Lower leg skin (tissue), 4 donors: Measurements from ENCODE around the gene PRR7. TPM values are rescaled to one million over a fixed set of nuclear protein-coding genes. Genes with fewer than 3 reads are reported as not detected.

ENCODE experiments used
- DNase-seq, 2 donors: peaks; one replicate each; pipeline ENCODE4 v3.0.0-alpha.2; 2019; ENCODE audit warnings: low spot score in 2 of 2
- H3K4me3 ChIP-seq: fragments of 200-600 bp; sonication (generic); 2 replicates; pipeline ENCODE4 v1.5.1; 2017; ENCODE audit warnings: mild to moderate bottlenecking, low read depth; ENCODE audit not compliant: poor library complexity, severe bottlenecking
- CTCF ChIP-seq, 3 donors: fragments of 450-650 bp; IDR thresholded peaks; one replicate each; pipeline ENCODE4 v1.5.1; 2016; ENCODE audit warnings: antibody characterized with exemption in 3 of 3, mild to moderate bottlenecking in 3 of 3, moderate library complexity in 2 of 3
- POLR2A ChIP-seq, 2 donors: fragments of 450-650 bp; IDR thresholded peaks; one replicate each; pipeline ENCODE4 v1.6.1; 2016 to 2017; ENCODE audit warnings: antibody characterized with exemption in 2 of 2, mild to moderate bottlenecking in 1 of 2, moderate library complexity in 1 of 2
- WGBS, 2 donors: methylation state at CpG; one replicate each; pipeline ENCODE4 v1.1.5; 2018; 5-methylcytosine and 5-hydroxymethylcytosine counted together
- intact Hi-C: fragments of 100-400 bp; cut with DNase I; formaldehyde crosslinking; loops from one replicate; pipeline ENCODE4 v1.15.0; 2023; ENCODE audit warnings: low total_unique reads
- total RNA-seq, 4 donors: library from RNA; depleted of rRNA; stranded (reverse); fragments of >200 nt; gene quantifications; one replicate each; pipeline ENCODE4 v1.1.0, GENCODE V29; 2016

PRR7 gene
- total RNA-seq, 4 donors from 2014 or later: 5.4 to 10.2 (median 8.0) TPM

- H3K4me3 ChIP-seq: no peak overlapping the region
- no peak for DNase-seq
- intact Hi-C loops: loop anchor here (10.0 kb wide), 1 partner anchor 145 kb away; the partner anchor contains the start of gene MXD3
- no peak for TF ChIP-seq CTCF (IDR thresholded peaks at IDR 0.05)
- no peak for TF ChIP-seq POLR2A (IDR thresholded peaks at IDR 0.05)
- WGBS, 2 donors: 78 to 89% methylated on average over 11 of the region's 11 CpGs
These were observed 12.7 kb downstream of the PRR7 start for GRCh38 chr5:177459357-177459756.

GRCh38 chr5:177459819-177460628, 13.4 kb downstream of the PRR7 start:
- intact Hi-C loops: loop anchor here (10.0 kb wide), 1 partner anchor 145 kb away; the partner anchor contains the start of gene MXD3
- DNase-seq: no peak
- no peak for TF ChIP-seq CTCF (IDR thresholded peaks at IDR 0.05)
- H3K4me3 ChIP-seq: no peak overlapping the region
- WGBS, 2 donors: 91% methylated on average over 28 of the region's 28 CpGs

- TF ChIP-seq CTCF (IDR thresholded peaks at IDR 0.05) (no peak), POLR2A (IDR thresholded peaks at IDR 0.05) (no peak)
- no peak overlapping the region for H3K4me3 ChIP-seq
- intact Hi-C loops: no loop called here
- no peak for DNase-seq
- 67 to 77% methylated on average over 27 of the region's 27 CpGs for WGBS, 2 donors
These were observed 15.5 kb downstream of the PRR7 start for GRCh38 chr5:177462021-177462670.

- intact Hi-C loops: loop anchor here (5.0 kb wide), 1 partner anchor 458 kb away; the partner anchor contains the start of gene UIMC1
- no peak for TF ChIP-seq CTCF (IDR thresholded peaks at IDR 0.05)
- TF ChIP-seq POLR2A (IDR thresholded peaks at IDR 0.05): no peak
- DNase-seq: no peak
- no peak overlapping the region for H3K4me3 ChIP-seq
- 91 to 97% methylated on average over 11 of the region's 11 CpGs for WGBS, 2 donors
These were observed 18.4 kb downstream of the PRR7 start for GRCh38 chr5:177465044-177465443.

GRCh38 chr5:177466861-177467260, 20.2 kb downstream of the PRR7 start:
- intact Hi-C loops: loop anchor here (5.0 kb wide), 1 partner anchor 460 kb away; the partner anchor contains the start of gene UIMC1
- no peak for DNase-seq
- TF ChIP-seq POLR2A (IDR thresholded peaks at IDR 0.05): no peak
- no peak for TF ChIP-seq CTCF (IDR thresholded peaks at IDR 0.05)
- H3K4me3 ChIP-seq: no peak overlapping the region
- WGBS, 2 donors: 94% methylated on average over 24 to 25 of the region's 25 CpGs
